GM21526 (cell line): ENCODE measurements around the gene OR1K1.

Source experiments
- ATAC-seq: cut with Tn5 transposase; IDR thresholded peaks from one replicate; pipeline ENCODE4 v1.9.1; 2021; ENCODE audit warnings: moderate library complexity; ENCODE audit not compliant: unreplicated experiment, low FRiP score

OR1K1 gene

DNA sequence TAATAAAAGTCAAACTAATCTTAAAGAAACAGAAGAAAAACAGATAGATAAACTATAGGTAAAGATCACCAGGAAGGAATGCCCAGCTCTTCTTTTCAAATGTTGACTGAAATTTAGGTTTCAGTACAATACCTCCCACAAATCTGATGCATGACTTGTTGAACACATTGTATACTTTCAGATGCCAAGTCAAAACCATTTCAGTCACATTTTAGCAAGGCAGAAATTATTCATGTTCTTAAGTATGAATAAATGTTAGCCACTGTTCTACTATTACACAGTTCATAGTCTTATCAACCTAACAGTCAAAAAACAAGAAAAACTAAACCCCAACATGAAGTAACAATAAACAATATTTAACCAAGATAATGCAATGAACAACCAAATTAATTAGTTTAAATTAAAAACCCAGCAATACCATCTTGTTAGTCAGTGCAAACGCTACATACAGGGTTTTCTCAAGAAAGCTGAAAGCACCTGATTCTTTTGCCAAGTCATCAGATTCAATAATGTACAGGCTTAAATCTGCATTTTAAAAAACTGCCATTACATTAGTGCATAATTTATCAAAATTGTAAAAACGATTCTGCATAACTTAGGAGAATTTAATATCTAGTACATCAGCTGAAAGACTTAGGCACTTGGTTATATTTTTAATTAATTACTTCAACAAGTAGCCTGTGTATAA is 48.5 kb downstream of the OR1K1 start:
- ATAC-seq, result no peak
